Myocyte (in vitro differentiated cells): ENCODE data around the gene JTB. TPM values are rescaled to one million over a fixed set of nuclear protein-coding genes. Genes with fewer than 3 reads are reported as not detected.

Experiments used
- DNase-seq: peaks from one replicate; pipeline ENCODE4 v3.0.0-alpha.2; 2012; ENCODE audit warnings: low read depth
- total RNA-seq: library from RNA; depleted of rRNA; stranded (reverse); fragments of >200 nt; gene quantifications from 2 replicates; pipeline ENCODE4 v1.2.3, GENCODE V29; 2014

Gene JTB
- total RNA-seq, 1 donor from 2014 or later, result 217 TPM

DNA sequence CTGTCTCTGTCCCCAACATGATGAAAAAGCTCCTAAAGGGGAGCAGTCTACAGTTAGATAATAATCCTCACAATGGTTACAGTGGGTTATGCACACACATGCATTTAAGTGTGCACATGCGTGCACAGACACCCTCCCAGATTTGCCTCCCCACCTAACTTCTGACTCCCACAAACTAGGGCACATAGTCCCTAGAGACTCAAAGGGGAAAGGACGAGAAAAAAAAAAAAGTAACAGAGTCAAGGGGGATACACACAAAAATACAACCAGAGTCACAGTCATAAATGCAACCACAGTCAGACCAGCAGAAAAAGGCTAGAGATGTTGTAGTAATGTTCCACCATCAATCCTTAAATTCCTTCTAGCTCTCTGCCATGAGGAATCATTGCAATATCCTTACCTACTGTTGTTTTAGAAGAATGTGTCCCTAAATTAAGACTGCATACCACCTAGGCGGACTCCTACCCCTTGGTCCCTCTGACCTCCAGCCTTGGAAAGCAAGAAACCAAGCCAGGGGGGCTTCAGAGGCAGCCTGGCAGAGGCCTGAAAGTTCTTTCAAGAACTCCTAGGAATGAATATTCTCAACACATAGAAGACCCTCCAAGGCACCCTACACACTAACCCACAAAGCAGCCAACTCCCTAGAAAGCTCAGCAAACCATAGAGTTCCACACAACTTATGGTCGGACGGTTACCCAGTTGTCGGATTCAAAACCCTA is 20.3 kb downstream of the JTB start:
- no peak for DNase-seq

DNA sequence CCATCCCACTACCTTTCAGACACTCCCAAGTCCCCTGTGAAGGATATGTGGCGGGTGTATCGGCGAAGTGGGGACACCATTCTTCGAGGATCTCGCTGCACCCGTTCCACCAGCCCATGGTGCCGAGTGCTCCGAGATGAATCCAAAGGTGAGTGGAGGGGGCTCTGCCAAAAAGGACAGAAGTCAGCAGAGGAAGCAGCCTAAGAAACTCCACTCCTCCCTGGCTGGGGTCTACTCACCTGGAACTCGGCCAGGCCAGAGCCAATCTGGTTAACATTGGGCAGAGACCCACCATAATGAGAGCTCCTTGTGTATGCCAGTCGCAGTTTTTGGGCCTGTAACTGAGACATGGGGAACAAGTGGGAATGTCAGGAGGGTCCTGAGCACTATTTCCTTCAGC is 22.6 kb downstream of the JTB start:
- DNase-seq, result no peak

DNA sequence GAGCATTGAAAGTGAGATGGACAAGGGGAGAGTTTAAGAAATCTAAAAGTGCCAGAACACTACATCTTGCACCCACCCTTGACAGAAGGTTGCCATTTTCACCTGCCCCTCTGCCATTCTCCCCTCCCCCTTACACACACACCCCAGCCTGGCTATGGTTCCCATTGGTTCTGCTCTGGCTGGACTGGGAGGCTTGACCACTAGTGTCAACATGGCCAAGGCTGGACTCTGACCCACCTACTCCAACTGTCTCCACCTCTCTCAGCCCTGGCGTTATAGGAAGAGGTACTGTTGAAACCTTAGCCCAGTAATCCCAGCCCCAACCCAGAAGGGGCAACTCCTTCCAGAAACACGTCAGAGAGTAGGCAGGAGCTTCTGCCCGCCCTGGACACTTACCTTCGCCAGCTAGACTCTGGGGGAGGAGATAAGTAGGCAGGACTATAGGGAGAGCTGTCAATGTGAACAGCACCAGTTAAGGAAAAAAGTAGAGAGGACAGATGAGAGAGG is 23.6 kb downstream of the JTB start:
- no peak for DNase-seq

DNA sequence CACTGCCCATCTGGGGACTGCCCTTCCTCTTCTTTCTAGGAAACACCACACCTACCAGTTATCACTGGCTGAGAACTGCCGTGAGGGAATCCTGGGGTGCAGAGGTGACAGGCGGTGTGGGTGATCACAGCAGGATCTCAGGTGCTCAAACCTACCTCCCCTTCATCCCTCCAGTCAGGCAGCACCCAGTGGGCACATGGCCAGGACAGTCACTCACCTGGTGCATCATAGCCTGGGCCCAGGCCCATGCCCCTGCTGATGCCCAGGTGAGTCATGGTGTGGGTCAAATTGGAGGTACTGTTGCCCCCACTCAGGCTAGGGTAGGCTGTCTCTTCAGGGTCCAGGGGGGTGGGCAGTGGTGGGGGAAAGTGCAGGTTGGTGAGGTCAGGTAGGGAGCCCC is 25.7 kb downstream of the JTB start:
- no peak for DNase-seq

DNA sequence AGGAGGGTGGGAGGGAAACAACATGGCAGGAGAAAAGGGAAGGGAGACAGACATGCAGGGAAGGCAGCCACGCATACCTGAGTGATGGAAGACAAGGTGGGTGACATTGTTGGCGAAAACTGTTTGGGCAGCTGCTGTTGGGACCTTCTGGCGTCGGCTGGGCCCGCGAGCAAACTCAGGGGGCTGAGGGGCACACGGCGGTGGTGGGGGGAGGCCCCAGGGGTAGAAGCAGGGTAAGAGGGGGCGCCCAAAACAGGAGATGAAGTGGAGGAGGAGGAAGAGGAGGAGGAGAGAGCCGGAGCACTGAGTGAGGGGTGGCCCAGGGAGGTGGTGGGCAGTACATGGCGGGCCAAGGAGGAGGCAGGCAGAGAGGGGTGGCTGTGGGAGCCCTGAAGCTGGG is 26.3 kb downstream of the JTB start:
- DNase-seq, result no peak

DNA sequence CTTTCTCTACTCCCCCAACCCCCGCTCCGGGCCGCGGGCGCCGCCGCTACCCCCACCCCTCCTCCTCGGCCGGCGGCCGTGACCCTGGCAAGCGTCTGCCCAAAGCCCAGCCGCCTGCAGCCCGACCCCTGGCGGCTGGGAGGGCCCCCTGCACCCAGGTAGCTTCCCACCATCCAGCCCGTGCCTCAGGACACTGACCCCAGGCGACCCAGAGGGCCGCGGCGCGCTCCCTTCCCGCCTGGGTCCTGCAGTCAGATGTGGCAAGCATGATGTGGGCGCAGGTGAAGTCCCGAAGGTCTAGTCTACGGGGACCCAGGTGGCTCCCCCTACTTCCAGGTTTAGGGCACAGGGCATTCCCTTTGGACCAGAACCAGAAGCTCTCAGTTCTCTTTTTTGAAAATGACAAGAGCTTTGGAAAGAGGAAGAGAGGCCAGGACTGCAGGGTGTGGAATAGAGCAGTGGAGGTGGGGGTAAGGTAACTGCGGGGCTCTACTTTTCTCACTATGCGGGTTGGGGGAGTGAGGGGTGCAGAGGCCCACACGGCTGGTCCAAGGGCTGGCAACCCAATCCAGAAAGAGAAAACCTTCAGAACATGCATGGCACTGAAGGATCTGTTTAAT is 30.7 kb downstream of the JTB start, which contains the start of gene DENND4B:
Gene DENND4B, minus strand, starts transcription at position 97 of the 620 bp plus-strand sequence. CDS start 2,344 bp downstream, outside the sequence.
- DNase-seq, result peak; percentile 84

DNA sequence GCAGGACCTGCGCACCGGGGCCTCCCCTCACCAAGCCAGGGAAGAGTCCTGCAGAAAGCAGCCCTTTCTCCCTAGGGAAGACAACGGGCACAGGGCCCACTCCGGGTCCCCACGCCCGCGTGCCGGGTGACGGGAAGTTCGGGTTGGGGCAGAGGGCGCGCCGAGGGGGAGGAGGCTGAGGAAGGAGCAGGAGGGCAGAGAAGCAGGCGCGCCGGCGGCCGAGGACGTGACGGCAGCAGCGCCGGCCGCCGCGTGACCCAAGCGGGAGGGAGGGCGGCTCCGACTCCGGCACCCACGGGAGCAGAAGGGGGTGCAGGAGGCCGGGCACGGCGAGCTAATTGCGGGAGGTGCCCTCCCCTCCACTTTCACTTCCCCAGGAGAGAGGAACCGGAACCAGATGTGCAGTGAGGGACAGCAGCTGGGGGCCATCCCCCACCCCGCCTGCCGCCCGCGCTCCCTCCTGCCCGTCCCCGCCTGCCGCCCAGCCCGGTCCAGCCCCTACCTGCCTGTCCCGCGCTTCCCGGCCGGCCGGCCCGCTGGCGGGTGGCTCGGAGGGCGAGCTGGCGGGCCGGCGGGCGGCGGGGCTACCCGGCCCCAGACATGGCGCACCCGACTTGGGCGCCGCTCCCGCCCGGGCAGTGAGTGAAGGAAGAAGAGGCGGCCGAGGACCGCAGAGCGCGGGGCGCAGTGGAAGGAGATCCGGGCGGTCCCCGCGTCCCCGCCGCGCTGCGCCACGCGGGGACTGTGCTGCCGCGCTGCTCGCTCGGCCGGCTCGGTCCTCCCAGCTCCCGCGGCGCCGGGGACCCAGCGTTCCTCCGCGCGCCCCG is 31.5 kb downstream of the JTB start:
- peak; percentile 65 for DNase-seq

DNA sequence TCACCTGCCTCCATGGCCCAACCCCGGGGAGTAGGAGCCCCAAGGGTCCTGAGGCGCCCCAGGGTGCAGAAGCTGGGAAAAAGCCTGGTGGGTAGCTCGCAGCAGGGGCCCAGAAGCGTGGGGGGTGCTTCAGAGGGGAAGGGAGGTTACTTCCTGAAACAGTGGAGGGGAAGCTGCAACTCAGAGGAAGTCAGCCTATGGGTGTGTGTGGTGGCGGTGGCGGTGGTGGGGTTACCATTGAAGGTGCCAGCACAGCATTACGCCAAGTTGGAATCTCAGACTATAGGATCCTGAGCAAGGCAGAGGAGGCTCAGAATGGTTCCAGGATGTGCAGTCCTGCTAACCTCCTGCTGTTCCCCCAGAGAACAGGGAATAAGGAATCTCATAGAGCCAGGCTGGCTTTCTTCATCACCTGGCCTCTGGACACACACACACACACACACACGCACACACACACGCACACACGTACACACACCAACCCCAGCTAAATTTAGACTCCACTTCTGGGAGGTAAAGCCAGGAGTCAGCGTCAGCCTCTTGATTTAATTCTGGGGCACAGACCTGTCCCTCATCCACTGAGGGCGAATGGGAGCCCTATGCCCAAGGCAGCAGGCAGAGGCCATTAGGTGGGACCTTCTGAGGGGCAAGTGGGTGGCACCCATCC is 32.2 kb downstream of the JTB start:
- peak; percentile 71 for DNase-seq

DNA sequence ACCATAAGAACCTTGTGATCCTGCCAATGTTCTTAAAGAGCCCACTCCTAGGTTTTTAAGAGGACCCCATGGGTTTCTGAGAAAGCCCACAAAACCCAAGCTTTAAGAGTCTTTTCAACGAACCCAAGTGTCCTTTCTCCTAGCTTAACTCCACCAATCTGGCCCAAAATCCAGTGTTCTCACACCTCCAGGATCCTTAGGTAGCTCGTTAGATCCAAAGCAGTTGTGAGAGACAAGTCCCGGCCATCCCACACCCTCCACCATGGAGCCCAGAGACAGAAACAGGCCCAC is 32.7 kb downstream of the JTB start:
- DNase-seq, result no peak

DNA sequence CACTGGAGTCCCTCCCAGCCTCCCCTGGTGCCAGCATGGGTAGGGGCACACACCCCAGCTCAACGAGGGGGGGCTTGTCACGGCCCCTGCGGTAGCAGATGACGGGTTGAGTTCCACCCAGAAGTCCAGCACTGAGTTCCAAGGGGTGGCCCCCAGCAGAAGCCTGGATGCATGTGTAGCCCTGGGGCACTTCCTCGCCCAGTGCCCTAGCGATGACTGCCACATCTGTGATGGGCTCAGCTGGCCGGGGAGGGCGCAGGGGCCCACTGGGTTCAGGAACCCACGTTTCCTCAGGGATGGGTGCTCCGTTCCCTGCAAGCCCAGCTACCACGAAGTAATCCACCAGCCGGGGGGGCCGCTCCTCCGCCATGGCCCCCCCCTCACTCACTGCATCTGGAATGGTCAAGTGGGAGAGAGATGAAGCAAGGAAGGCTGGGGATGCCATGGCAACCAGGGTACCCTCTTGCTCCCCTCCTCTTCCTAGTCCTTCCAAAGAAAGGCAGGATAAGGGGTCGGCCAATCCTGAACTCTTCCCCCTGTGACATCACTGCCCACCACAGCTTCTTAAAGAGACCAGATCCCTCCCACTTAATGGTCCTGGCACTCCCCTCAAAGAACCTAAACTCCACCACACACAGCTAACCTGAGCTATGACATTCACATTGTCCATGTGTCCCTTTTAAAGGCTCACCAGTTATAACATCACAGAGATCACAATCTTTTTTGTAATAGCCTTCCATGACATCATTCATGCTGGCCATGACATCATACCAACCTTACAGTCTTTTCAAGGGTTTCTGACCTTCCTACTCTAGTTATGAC is 33.3 kb downstream of the JTB start:
- DNase-seq, result no peak

DNA sequence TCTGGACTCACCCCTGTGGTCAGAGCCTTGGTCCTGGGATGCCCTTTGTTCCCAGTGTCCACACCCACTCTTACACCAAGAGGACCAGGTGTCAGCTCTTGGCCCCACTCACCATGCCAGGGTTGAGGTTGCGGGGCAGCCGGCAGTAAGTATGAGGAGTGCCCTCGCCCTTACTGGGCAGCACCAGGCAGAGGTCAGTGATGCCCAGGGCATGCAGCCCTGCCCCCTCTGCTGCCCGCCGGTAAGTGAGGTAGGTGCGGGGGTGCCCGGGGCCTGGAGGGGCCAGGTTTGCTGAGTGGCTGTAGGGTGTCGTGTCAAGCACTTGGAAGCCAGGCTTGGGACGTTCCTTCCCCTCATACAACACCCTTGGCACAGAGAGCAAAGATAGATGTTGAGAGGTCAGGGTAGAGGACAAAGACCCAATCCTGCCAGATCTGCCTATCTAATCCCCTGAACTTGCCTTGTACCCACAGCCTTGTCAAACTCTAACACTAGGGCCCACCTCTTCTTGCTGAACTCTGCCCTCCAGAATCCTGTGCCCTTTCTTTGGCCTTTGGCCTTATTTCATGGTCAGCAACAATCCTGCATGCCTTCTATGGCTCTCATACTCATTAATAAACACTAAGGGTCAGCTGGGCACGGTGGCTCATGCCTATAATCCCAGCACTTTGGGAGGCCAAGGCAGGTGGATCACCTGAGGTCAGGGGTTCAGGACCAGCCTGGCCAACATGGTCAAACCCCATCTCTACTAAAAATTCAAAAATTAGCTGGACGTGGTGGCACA is 34.5 kb downstream of the JTB start:
- DNase-seq, result no peak

DNA sequence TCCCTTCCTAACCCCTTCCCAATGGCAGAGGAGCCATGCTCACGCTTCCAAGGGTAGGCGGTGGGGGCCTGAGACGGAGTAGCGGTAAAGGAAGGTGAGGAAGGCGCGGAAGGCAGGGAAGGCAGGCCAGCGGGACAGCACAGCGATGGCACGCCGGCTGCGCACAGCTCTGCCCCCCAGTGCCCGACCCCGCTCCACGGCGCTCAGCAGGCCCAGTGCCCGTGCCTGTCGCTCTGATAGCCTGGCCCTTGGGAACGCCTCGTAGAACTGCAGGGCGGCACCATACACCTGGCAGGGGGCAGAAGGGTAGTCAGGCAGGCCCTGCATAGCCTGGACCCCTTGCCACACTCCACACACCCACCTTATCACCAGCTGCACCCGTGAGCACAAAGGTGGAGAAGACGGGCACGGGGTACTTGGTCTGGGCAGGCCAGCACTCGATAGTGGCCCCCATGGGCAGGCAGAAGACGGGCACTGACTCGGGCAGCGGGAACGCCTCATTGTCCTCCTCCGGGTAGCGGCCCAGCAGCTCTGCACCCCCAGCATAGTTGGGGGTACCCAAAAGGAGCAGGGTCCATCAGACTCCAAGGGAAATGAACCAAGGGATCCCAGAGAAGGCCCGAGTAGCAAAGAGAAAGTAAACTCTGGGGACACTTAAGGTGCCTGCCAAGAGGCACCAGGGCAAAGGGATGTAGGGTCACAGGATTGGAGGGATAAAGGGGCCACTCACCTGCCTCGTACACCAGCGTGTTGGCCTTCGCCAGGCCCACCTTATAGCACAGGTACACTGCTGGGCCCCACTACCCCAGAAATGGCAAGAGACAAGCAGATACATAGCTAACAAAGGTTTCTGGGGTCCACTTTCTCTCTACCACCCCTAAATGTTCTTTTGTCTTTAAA is 35.4 kb downstream of the JTB start:
- no peak for DNase-seq

DNA sequence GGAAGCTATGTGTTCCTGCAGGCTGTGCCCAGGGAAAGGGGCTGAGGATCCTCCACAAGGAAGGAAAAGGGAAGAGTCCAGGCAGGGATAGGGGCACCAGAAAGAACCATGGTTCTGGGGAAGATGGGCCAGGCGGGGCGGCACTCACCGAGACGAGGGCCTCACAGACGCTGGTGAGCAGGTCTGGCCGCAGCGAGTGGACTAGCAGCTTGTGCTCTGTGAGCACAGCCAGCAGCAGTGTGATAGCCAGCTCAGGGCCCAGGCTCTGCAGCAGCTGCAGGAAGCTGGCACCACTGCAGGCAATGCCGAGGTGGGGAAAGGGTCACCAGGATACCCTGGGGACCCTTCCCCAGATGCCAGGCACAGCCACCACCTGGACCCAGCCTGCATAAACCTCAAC is 36.7 kb downstream of the JTB start:
- no peak for DNase-seq

DNA sequence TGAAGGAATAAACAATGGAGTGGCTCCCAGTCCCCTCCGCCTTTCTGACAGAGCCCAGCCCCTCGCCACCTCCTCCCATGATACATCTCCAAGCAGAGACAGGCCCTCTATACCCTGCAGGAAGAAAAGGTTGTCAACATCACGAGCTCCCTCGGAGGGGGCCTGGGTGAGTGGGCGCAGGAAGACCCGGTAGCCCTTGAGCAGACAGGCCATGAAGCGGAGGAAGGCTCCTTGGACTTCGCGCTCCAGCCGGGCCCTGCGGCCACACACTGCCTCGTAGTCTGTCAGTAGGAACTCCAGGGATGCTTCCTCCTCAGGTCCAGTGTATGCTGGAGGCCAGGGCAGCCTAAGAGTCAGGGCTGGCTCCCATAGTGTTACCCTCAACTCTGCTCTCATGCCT is 38.0 kb downstream of the JTB start:
- DNase-seq, result no peak

DNA sequence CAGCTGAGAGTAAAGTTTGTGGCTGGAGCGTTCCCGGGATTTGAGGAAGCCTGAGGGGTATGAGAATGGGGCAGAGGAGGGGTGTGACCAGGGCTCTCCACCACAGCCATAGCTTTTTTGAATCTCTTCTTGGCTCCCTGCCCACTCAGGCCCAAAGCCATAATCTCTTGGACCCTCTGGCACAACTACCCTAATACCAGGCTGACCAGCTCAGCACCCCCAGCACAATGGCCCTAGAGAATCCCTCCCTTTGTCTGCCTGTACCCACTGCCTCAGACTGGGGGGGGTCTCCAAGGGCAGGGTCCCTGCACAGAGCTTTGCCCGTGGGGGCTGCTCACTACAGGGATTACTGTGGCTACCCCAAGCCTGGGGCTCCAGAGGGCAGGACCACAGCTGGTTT is 38.5 kb downstream of the JTB start:
- DNase-seq, result no peak

DNA sequence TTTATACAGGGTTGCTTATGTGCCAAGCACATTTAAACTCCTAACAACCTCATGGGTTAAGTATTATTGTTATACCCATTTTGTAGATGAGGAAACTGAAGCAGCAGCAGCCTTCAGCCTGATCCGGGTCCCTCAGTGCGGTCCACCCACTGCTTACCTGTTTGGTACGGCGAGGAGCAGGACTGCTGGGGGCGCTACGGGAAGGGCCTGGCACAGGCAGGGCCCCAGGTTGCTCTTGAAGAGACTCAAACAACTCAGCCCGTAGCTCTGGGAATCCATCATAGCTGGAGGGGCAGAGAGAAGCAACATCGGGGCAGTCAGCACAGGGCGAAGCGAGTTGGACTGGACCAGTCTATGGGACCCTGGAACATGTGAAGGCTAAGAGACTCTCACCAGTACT is 40.1 kb downstream of the JTB start:
- DNase-seq, result no peak

DNA sequence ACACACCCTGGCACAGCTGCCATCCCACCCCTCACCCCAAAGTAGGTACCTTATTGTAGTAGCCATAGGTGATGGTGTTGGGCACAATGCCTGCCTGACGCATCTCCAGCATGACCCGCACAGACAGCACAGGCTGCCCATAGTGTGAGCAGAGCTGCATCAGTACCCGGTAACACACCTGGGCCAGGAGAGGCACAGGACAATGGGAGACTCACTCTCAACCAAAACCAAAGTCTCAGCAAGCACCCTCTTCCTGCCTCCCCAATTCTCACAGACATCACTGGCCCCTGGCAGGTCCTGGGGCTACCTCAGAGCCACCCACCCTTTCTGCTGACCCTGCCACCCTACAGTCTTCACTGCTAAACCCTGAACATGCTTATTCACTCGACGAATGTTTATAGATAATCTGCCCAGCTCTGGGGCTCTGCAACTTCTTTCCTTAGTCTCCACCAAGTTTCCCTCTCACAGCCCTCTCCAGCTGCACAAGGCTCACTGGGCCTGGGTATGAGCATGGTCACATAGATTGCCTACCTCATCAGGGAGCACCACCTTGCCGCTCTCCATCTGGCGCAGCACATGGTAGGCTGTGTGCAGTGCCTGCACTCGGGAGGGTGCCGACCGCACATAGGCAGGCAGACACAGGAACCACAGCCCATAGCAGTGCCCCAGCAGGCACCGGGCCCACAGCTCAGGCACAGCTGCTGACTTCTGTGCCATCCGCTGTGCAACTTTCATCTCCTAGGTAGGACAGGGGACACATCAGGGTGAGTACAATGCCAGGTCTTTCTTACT is 41.3 kb downstream of the JTB start:
- DNase-seq, result no peak

DNA sequence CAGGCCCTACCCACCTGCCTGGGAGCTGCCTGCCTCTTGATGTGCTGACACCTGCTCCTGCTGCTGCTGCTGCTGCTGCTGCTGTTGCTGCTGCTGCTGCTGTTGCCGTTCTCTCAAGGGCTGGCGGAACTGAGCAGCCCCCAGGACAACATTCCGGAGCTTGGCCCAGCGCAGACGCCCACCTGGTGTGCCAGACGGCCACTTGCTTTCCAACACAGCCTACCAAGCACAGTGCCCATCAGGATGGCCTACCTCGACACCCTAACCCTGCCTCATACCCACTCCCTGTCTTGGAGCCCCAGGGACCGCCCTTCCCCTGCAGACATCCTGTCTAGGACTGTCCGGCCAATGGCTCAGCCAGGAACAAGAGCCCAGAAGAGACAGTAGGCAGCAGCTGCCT is 42.7 kb downstream of the JTB start:
- DNase-seq, result no peak
